Mucosa of rectum (tissue), 2 donors: ENCODE results near the gene CHCT1.

ENCODE experiments used
- H3K27ac ChIP-seq, 2 donors: one replicate each; pipeline ENCODE4 v1.7.0; 2013; ENCODE audit warnings: inconsistent platforms in 2 of 2, low read depth in 2 of 2, low read length in 2 of 2
- H3K27me3 ChIP-seq, 2 donors: one replicate each; pipeline ENCODE4 v1.7.0; 2013; ENCODE audit warnings: low read length in 2 of 2; ENCODE audit not compliant: control insufficient read depth in 2 of 2, insufficient read depth in 2 of 2
- H3K36me3 ChIP-seq, 2 donors: one replicate each; pipeline ENCODE4 v1.7.0; 2013; ENCODE audit warnings: low read length in 2 of 2; ENCODE audit not compliant: control insufficient read depth in 2 of 2, insufficient read depth in 2 of 2
- H3K4me1 ChIP-seq, 2 donors: one replicate each; pipeline ENCODE4 v1.7.0; 2013; ENCODE audit warnings: low read length in 2 of 2, mild to moderate bottlenecking in 1 of 2; ENCODE audit not compliant: control insufficient read depth in 2 of 2, insufficient read depth in 2 of 2
- H3K4me3 ChIP-seq, 2 donors: one replicate each; pipeline ENCODE4 v1.7.0; 2013; ENCODE audit warnings: low read length in 2 of 2
- H3K9ac ChIP-seq, 2 donors: one replicate each; pipeline ENCODE4 v1.7.0; 2013; ENCODE audit warnings: low read length in 2 of 2, low read depth in 1 of 2, mild to moderate bottlenecking in 1 of 2
- H3K9me3 ChIP-seq, 2 donors: one replicate each; pipeline ENCODE4 v1.7.0; 2013; ENCODE audit warnings: low read length in 2 of 2; ENCODE audit not compliant: control insufficient read depth in 2 of 2
- donor health status: healthy.
- donor health status: Normal muscosa, but diverticular disease.

The CHCT1 gene

DNA sequence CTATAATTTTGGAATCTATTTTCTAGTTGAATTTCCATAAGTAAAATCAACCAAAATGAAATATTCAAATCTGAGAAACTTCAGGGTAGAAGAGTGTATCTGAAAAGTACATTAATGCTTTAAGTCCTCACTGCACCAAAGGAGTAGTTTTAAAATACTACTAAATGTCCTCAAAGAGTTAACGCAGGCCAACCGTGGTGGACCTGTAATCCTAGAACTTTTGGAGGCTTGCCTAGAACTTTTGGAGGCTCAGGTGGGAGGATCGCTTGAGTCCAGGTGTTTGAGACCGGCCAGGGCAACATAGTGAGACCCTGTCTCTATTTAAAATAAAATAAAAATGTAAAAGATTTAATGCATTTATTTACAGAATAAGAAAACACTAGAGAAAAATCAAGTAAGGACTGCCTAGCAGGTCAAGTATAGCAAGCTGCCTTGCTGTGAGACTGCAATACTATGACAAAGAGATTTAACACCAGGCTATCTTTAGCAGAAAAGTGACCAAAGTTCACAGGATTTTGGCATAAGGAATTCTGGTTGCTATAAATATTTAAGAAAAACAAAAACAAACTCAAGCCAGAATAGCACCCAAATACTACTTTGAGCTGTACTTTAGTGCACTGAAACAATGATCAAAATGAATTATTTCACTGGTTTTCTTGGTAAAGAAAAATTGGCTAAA, 41.0 kb downstream of the CHCT1 start:
- H3K4me1 ChIP-seq = no peaks in the 10 kb centered on the region
- H3K27me3 ChIP-seq = no peaks in the 10 kb centered on the region
- peaks cover 48 to 58% of the 10 kb centered on the region in 2 donors for H3K36me3 ChIP-seq
- no peaks in the 10 kb centered on the region for H3K9me3 ChIP-seq
- no peak overlapping the region for H3K4me3 ChIP-seq
- H3K9ac ChIP-seq = no peak overlapping the region
- H3K27ac ChIP-seq = no peak overlapping the region

DNA sequence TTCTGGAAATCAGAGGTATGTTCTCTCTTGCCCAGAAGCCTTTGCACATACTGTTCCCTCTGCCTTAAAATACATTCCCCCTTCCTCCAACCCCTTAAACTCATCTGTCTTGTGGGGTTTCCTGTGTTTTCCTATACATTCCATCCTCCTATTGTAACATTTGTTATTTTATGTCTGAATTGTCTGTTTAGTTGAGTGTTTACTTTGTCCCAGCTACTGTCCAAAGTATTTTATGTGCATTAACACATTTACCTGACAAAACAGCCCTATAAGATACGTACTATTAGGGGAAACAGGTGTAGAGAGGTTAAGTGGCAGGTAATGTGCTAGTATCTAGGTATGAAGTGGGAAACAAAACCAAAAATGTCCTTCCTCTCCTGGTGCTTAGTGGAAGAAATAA, 42.1 kb downstream of the CHCT1 start:
- H3K27me3 ChIP-seq = no peaks in the 10 kb centered on the region
- H3K9me3 ChIP-seq = no peaks in the 10 kb centered on the region
- H3K27ac ChIP-seq = no peak overlapping the region
- H3K4me3 ChIP-seq = no peak overlapping the region
- no peak overlapping the region for H3K9ac ChIP-seq
- H3K4me1 ChIP-seq = no peaks in the 10 kb centered on the region
- H3K36me3 ChIP-seq = peaks cover 45 to 53% of the 10 kb centered on the region in 2 donors

DNA sequence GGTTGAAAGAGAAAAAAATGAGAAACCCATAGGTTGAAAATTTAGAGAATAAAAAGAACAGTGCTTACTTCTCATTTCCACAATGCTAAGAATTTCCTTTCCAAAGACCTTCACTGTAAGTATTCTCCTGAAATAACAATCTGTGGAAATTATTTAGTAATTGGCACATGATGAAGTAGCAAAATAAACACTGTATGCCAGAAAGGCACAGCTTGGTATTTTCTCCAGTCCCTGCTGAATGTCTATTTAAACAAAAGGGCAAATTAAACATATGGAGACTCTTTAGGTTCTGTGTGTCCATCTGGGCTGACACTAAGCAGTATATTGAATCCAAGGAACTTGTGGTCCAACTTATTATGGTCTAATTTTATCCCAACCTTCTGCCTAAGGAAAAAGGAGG, 46.1 kb downstream of the CHCT1 start:
- peaks cover 31 to 34% of the 10 kb centered on the region in 2 donors for H3K36me3 ChIP-seq
- no peak overlapping the region for H3K27ac ChIP-seq

GRCh38 chr17:60471451-60471850, 49.2 kb downstream of the CHCT1 start:
- Histone ChIP-seq H3K27me3 (no peaks in the 10 kb centered on the region), H3K4me3 (no peak overlapping the region), H3K36me3 (peaks cover 9 to 13% of the 10 kb centered on the region in 2 donors), H3K9ac (no peak overlapping the region), H3K9me3 (no peaks in the 10 kb centered on the region), H3K4me1 (no peaks in the 10 kb centered on the region), H3K27ac (no peak overlapping the region)

More for the DNA sequence above, 46.1 kb downstream of the CHCT1 start:
- no peak overlapping the region for H3K9ac ChIP-seq
- H3K27me3 ChIP-seq = no peaks in the 10 kb centered on the region
- H3K9me3 ChIP-seq = no peaks in the 10 kb centered on the region
- H3K4me3 ChIP-seq = no peak overlapping the region
- H3K4me1 ChIP-seq = no peaks in the 10 kb centered on the region

DNA sequence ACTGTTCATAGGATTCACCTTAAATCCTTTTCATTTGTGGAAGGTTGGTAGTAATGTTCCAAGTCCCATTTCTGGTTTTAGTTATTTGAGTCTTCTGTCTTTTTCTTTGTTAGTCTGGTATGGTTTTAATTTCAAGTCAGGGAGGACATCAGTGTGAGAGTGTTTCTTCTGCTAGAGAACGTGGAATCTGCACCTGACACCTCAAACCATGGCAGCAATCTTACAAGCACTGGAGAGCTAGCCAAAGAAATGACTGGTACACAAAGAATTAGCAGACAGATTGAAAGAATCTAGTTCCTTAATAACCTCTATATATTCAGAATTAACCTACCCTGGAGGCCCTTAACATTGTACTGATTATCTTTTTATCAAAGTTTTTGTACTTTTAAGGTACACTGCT, 50.2 kb downstream of the CHCT1 start:
- Histone ChIP-seq H3K9me3 (no peaks in the 10 kb centered on the region), H3K36me3 (peaks cover 12 to 13% of the 10 kb centered on the region in 2 donors), H3K27ac (no peak overlapping the region), H3K9ac (no peak overlapping the region), H3K4me1 (no peaks in the 10 kb centered on the region), H3K27me3 (no peaks in the 10 kb centered on the region), H3K4me3 (no peak overlapping the region)

- Histone ChIP-seq H3K27ac (no peak overlapping the region), H3K27me3 (no peaks in the 10 kb centered on the region), H3K36me3 (peaks cover 8 to 10% of the 10 kb centered on the region in 2 donors), H3K9me3 (no peaks in the 10 kb centered on the region), H3K4me3 (no peak overlapping the region), H3K9ac (no peak overlapping the region), H3K4me1 (no peaks in the 10 kb centered on the region)
These were observed 51.5 kb downstream of the CHCT1 start for GRCh38 chr17:60473788-60474187.
